Stimulated activated CD4-positive, alpha-beta T cell treated with anti-CD3 and anti-CD28 coated beads, Interleukin-12 subunit alpha, Interleukin-12 subunit beta, amount 100 ng/mL, for 4 hours (primary cell): ENCODE measurements around the gene CFAP119.
A peak's percentile ranks its signal among the peaks of the same experiment; 100 is the strongest.

Experiments
- DNase-seq: peaks from one replicate; pipeline ENCODE4 v3.0.0-alpha.2; 2020

CFAP119 gene

DNA sequence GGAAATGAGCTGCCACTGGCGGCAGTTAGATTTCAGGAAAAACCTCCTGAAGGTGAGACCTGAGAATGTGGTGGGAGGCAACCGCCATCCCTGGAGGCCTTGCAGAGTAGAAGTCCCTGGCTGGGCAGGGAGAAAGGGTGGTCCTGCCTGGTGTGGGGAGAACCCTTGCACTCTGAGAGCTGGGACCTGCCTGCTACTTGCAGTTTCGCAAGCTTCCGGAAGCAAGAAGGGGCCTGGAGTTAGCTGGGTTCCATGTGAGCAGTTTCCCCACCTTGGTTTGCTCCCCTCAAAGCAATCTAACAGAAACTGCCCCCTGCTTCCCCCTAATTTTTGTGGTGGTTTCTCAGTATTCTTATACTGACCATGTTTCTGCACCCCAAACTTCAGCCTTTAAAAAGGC is 18.7 kb upstream of the CFAP119 start:
- no peak for DNase-seq

DNA sequence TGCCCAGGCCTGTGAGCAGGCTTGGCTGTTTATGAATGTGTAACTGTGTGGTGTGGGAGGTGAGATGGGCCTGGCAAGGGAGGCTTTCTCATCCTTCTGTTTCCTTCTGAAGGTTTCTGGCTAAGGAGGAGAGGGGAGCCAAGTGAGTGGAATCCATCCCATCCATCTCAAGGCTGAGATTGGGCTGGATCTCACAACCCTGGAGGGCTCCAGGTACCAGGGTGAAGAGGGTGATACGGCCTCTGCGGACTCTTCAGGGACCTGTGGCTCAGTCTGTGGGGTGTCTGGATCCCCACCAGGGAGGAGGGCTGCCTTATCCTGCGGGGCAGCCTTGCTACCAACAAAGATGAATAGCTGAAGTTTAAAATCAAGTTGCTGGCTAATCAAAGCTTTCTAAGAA is 18.2 kb upstream of the CFAP119 start:
- DNase-seq: no peak

DNA sequence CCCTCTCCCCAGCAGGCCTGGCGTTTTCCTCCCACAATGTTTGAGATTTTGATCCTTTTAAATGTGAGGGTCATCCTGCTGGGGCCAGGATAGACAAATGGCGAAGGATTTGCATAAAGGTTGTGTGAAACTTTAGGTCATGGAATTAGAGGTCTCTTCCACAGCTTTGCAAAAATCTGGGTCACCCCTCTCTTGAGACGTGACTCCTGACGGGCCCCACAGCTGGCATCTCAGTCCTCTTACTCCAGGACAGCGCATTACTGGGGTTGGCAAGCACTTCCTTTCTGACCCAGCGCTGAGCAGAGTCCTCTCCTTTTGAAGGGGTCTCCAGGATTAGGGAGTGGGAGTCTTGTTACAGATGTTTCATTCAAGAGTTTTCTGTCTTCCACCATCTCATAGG is 17.7 kb upstream of the CFAP119 start:
- no peak for DNase-seq

DNA sequence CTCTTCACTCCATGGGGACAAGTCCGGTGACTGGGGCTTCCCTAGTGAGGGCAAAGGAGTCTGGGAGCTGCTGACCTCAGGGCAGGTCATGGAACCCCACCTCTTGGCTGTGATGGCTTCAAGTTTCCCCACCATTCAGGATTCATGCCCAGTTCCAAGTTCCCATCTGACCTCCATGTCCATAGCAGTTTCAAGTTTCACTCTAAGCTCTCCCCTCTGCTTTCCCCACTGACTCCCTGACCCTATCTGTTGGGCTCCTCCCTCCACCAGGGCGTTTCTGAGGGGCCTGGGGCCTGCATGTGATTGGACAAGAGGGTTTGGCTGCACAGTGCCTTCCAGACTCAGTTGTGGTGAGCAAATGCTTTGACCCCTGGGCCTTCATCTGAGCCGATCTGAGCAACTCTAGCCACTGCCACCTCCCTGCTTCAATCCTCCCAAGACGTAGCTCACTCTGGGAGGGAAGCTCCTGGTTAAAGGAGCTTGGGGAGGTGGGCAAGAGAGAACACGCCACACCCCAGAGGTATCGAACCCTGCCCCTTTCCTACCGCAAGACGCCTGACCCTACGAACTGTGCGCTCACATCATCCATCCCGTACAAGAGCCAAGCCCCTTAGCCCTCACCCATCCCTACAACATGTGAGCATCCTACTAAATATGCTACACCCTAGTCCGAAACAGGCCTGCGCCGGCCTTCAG is 16.8 kb upstream of the CFAP119 start:
- no peak for DNase-seq

DNA sequence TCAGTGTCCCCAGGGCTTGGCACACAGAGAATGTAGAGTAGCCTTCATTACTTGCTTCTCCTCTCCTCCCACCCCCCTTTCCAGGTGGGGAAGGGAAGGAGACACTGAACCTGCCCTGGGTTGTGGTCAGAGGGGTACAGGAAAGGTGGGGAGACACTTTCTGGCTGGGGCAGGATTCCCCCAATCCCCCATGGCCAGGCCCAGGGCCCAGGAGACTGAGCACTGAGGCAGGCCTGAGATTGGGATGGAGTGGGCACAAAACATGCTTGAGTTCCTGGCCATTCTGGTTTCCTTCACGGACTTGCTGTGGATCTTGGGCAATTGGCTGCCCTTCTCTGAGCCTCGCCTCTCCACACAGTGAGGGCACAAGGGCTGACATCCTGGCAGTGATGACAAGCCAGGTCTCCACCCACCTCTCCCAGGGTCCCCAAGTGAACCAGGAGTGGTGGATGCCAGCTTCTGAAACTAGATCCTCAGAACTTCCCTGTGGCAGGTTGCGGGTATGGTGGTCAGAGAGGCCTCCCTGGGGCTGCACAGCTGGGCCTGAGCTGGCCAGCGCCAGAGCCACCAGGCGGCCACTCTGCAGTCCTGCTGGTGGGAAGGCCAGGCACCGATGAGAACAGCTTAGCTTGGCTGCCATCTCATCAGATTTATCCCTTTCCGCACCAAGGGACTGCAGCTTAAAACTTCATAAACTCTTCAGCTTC is 15.9 kb upstream of the CFAP119 start:
- DNase-seq: no peak

DNA sequence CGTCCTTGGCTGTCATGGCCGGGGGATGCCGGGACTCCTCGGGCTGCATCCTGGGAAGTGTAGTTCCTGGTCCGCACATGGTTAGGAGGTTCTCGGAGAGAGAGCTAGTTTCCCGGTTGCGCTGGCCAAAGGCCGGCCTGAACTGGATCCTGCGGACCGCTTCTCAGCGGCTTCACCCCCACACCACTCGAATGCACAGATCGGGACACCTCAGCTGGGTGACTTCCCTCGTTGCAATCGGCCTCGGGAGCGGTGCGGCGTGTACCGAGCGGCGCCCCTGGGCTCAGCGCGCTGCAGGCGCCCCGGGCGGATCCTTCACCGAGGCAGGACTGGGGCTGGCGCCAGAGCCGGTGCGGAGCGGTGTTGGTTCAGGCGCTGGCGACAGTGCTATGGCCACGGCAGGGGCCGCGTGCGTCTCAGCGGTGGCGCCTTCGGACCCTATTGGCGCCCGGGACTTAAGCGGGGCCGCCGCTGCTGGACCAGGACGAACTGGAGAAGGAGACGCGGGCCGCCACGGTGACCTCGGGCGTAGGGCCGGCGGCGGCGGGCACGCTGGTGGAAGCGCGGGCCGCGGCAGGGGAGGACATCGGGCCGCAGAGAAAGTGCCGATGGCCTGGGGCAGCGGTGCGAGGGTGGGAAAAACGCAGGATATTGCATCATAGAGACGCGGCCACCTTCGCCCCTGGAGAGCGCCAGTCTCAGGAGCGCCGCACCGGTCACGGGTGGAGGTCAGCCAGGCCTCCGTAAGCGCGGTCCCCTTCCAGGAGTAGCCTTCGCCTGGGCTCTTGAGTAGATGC is 13.7 kb upstream of the CFAP119 start:
- DNase-seq: peak; percentile 60

DNA sequence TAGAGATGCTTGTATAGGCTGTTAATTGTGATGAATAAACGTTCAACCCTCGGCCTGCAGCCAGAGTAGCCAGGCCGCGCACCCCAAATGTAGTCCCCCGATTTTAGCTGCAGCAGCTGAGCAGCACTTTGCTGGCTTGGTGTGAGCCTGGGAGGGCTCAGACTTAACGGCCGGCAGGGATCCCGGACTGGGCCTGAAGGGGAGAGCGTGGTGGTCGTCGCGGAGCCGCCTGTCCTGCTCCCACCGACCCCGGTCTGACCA is 13.2 kb upstream of the CFAP119 start:
- no peak for DNase-seq

DNA sequence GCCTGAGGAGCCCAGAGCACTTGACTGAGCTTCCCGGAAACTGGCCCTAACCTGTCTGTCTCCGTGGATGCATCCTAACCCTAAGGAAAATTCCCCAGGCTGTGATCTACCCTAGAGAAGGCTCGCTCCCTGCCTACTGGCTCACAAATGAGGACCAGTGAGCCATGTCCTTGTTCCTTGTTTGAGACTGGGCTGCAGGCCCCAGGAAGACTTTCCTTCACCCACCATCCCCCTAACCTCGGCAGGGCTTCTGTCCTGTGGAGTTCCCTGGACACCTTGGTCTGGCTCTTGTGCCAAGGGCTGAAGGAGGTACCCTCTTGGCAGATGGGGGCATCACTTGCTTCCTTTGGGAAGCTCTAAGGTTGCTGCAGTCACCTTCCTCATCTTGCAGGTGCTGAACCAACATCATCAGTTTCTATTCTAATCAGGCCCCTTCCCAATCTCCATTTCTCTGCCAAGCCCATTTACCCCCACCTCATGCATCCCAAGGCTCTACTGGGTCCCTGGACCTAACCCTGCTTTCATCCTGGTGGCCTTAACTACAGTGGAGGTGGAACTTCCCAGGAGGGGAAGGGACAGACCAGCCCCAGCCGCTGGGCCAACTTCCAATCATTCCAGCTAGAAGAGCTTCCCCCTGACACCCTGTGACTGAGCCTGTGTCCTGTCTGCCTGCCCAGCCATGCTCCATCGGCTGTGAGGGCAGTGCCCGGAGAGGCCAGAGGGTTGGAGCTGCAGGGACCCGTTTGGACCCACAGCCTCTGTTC is 12.7 kb upstream of the CFAP119 start:
- no peak for DNase-seq

DNA sequence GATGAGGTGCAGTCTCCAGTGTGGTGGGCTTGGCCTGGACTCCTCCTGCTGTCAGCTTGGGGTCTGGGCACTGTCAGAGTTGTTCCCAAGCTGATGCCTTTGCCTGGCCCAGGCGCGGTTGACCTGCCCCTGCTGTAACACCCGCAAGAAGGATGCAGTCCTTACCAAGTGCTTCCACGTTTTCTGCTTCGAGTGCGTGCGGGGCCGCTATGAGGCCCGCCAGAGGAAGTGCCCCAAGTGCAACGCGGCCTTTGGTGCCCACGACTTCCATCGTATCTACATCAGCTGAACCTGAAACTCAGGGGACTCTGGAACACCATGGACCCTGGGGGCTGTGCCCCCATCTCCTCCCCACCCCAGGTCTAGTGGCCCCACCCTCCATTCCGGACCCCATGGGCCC is 12.0 kb upstream of the CFAP119 start:
- DNase-seq: no peak

DNA sequence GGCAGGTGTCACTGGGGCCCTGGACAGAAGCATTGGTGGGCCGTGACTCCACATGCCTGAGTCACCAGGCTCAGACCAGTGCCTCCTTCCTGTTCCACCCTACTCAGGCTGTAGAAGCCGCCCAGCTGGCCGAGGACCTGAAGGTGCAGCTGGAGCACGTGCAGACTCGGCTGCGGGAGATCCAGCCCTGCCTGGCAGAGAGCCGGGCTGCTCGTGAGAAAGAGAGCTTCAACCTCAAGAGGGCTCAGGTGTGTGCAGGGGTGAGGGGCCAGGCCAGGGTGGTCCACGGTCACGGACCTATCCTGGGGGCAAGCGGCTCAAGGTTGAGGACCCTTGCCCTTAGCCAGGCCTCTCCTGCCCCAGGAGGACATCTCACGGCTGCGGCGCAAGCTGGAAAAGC is 9.9 kb upstream of the CFAP119 start:
- no peak for DNase-seq

- no peak for DNase-seq
These were observed 7.7 kb upstream of the CFAP119 start for GRCh38 chr16:30769379-30770089.

- no peak for DNase-seq
These were observed 6.8 kb upstream of the CFAP119 start for GRCh38 chr16:30768583-30769181.

- no peak for DNase-seq
These were observed 6.1 kb upstream of the CFAP119 start for GRCh38 chr16:30767767-30768465.

DNA sequence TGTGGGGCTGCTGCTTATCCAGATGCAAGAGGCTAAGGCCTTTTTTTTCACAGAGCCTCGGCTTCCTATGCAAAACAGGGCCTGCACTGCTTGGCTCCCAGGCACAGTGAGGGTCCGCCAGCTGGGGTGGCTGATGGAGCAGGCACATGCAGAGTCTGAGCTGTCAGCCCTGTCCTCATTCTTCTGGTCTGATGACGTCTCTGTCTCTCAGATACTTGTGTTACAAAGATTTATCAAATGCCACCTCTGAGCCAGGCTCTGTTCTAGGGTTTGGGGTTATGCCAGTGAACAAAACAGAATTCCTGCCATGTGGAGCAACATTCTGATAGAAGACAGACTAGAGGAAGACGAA is 5.0 kb upstream of the CFAP119 start:
- DNase-seq: no peak

DNA sequence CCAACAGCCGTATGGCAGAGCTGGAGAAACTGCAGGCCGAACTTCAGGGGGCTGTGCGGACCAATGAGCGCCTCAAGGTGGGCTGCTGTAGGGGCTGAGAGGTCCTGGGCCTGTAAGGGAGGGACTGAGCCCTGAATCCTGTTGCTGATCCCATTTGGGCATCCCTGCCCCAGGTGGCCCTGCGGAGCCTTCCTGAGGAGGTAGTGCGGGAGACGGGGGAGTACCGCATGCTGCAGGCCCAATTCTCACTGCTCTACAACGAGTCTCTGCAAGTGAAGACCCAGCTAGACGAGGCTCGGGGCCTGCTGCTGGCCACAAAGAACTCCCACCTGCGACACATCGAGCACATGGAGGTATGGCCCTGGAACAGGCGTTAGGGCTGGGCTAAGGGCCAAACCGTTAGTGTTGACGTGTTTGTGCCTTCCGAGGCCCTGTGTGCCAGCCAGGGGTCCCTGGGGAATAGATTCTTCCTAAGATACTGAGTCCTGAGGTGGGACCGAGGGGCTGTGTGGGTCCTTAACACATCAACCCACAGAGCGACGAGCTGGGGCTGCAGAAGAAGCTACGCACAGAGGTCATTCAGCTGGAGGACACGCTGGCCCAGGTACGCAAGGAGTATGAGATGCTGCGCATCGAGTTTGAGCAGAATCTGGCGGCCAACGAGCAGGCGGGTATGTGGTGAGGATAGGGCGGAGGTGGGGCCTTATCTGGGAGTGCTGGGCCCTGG is 4.5 kb upstream of the CFAP119 start:
- DNase-seq: no peak

DNA sequence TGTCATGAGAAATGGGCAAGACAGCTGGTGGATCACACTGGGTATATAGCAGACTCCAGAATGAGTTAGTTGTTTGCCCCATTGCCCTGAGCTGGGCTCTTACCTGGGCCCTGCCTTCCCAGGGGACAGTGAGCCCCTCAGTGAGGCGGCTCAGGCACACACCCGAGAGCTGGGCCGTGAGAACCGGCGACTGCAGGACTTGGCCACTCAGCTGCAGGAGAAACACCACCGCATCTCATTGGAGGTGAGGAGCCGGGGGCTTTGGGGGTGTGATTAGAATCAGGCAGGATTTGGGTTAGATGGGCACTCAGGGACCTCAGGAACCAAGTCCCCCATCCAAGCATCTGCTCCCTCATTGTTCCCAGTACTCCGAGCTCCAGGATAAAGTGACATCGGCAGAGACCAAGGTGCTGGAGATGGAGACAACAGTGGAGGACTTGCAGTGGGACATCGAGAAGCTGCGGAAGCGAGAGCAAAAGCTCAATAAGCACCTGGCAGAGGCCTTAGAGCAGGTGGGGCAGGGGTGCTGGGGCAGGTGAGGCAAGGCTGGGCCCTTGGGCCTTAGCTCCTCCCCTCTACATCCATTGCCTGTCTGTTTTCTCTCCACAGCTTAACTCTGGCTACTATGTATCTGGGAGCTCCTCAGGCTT is 3.1 kb upstream of the CFAP119 start:
- no peak for DNase-seq

GRCh38 chr16:30764086-30764485 is 2.2 kb upstream of the CFAP119 start:
- DNase-seq: no peak

DNA sequence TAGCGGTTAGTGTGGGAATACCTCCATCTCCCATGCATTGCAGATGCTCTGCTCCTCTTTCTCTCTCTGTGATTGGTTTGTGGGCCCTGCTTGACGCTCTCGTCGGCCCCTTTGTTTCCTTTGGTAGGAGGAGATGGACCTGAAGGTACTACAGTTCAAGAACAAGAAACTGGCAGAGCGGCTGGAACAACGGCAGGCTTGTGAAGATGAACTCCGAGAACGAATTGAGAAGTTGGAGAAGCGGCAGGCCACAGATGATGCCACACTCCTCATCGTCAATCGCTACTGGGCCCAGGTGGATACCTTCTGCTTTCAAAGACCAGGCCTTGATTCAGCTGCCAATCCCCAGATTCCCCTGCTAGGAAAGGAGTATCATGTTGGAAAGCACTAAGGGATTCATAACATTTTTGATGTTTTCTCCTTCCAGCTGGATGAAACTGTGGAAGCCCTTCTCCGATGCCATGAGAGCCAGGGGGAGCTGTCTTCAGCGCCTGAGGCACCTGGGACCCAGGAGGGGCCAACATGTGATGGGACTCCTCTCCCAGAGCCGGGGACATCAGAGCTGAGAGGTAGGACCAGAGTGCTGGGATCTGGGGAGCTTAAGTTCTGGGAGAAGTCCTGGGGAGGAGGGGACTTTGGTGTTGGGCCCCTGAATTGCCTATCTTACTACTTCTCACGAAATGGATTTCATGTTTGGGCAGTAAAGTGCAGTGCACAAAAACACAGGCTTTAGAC is 1.3 kb upstream of the CFAP119 start:
- no peak for DNase-seq

DNA sequence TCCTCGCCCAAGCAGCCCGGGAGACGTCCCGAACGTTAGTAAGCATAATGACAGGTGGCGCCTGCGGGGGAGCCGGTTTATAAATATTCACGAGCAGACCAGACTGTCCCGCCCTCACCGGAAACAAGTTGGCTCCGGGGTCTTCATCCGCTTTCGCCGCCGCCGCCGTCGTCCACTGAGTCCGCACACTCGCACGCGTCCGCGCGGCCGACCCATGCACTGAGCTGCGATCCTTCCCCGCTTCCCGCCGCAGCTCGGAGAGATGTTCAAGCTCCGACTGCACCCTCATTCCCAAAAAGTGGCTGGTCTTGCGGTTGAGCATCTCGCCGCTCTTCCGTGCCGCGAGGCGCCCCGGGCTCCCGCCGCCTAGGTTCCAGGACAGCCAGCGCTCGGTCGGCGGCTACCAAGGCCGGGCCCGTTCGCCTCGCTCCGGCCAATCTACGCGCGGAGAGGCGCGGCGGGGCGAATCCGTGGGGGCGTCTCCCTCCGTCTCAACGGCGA is 385 bp downstream of the CFAP119 start:
- peak; percentile 33 for DNase-seq
